AG04449 (cell line): ENCODE measurements around the gene NFATC3.

ENCODE experiments used
- CTCF ChIA-PET: fragments of 350-600 bp; formaldehyde crosslinking; extraction: SDS; loops from one replicate; lab custom pipeline; 2021; ENCODE audit warnings: antibody characterized with exemption; lab: Yijun Ruan, JAX
- POLR2A ChIA-PET: fragments of 400-600, 350-600 bp; formaldehyde crosslinking; extraction: SDS; loops from one replicate; lab custom pipeline; 2020; ENCODE audit warnings: antibody characterized with exemption, inconsistent platforms; lab: Yijun Ruan, JAX
- DNase-seq: peaks from one replicate; pipeline ENCODE4 v3.0.0-alpha.2; 2010; ENCODE audit warnings: low read depth, low spot score
- H3K4me3 ChIP-seq: 2 replicates; pipeline ENCODE4 v1.5.1; 2011; ENCODE audit warnings: low read depth, mild to moderate bottlenecking, control low read depth, low read length
- CTCF ChIP-seq: IDR thresholded peaks from one replicate; pipeline ENCODE4 v1.5.1; 2011; ENCODE audit warnings: mild to moderate bottlenecking, moderate library complexity, low read length, control low read depth, inconsistent platforms; ENCODE audit not compliant: insufficient read depth; ENCODE audit errors: missing control alignments

NFATC3 gene

GRCh38 chr16:68238029-68238345 is 152.8 kb downstream of the NFATC3 start:
- DNase-seq, result no peak
- peak overlapping the region; percentile 60 for H3K4me3 ChIP-seq
- TF ChIP-seq CTCF, result no peak
- POLR2A ChIA-PET, result interaction anchor here (0.6 to 1.9 kb wide), 6 partner anchors 20 to 1076 kb away, joined by 3 to 13 read pairs (median 3); partner anchors contain the start of gene SLC7A6
- CTCF ChIA-PET, result interaction anchor here (1.2 to 3.7 kb wide), 7 partner anchors 8 to 237 kb away, joined by 3 to 35 read pairs (median 7); partner anchors contain the start of gene SLC7A6

- no peak for DNase-seq
- POLR2A ChIA-PET, result no interaction called here
- H3K4me3 ChIP-seq, result no peak overlapping the region
- CTCF ChIA-PET, result interaction anchor here (1.0 to 7.2 kb wide), 4 partner anchors 13 to 86 kb away, joined by 3 to 67 read pairs (median 4); no protein-coding TSS in a partner anchor
- no peak for TF ChIP-seq CTCF
Observed at GRCh38 chr16:68242085-68242484, 156.9 kb downstream of the NFATC3 start.

GRCh38 chr16:68242926-68243858 is 158.0 kb downstream of the NFATC3 start:
- no peak overlapping the region for H3K4me3 ChIP-seq
- CTCF ChIA-PET, result interaction anchor here (0.8 to 7.2 kb wide), 3 partner anchors 19 to 85 kb away, joined by 4 to 67 read pairs (median 62); partner anchors contain the start of gene SLC7A6
- no peak for TF ChIP-seq CTCF
- POLR2A ChIA-PET, result interaction anchor here (0.7 to 3.3 kb wide), 3 partner anchors 15 to 220 kb away, joined by 3 to 17 read pairs (median 4); partner anchors contain the start of gene SLC7A6
- DNase-seq, result no peak

DNA sequence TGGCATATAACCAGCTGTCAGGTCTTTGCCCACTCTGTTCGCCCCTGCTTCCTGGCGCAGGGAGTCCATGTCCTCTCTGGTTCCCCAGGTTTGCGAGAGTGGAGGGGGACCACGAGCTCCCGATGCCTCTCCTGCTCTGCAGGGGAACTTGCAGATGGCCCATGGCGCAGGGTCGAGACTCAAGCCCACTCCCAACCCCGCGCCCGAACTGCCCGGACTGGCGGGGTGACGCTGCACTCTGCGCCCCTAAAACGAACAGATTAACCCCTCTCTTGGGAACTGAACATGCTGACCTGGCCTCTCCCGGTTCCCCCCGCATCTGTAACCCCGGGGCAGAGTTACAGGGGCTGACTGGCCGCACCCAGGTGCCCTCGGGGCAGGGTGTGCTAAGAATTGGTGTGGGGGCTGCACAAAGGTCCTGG is 159.3 kb downstream of the NFATC3 start:
- TF ChIP-seq CTCF, result no peak
- ChIA-PET POLR2A (interaction anchor here (0.6 to 3.3 kb wide), 3 partner anchors 20 to 299 kb away, joined by 3 to 17 read pairs (median 3); partner anchors contain the start of gene SLC7A6), CTCF (interaction anchor here (0.9 to 7.2 kb wide), 5 partner anchors 13 to 151 kb away, joined by 3 to 67 read pairs (median 12); partner anchors contain the start of gene SLC7A6)
- peak overlapping the region; percentile 99 for H3K4me3 ChIP-seq
- no peak for DNase-seq

DNA sequence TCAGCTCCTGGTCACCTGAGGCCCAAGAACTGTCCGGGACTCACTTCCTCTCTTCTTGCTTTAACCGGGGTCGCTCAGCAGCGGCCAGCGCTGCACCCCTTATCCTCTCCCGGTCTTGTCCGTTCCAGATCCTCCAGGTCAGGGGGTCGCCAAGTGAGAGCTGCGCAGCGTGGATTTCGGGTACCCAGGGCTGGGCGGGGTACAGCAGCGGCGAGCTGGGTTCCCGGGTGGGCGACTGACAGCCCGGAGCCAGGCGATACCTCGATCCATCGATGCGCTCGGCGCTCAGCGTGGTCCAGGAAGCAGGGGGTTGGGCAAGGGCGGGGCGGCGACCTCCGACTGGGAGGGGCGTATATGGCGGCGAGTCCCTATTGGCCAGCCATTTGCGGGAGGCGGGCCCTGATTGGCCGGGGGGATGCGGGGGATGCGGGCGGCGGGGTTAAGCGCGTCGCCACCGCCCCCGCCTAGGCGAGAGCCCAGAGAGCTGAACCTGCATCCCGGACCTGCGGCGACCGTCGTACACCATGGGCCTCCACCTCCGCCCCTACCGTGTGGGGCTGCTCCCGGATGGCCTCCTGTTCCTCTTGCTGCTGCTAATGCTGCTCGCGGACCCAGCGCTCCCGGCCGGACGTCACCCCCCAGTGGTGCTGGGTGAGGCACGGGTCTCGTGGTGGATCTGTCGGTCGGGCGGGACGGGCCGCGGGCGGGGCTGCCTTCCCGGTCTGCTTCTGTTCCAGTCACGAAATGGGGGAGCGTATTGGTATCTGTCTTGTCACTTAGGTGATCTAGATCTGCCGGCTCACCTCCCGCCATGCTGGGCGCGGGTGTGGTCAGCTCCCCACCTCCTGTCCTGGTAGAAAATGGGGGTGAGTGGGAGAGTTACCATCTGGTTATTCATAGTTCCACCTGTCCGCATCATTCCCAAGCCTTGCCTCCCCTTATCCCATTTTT is 160.0 kb downstream of the NFATC3 start, which contains the start of gene PLA2G15:
Gene PLA2G15 (plus strand): TSS at position 471 of the 951 bp plus-strand sequence. CDS start 54 bp downstream, at position 525.
- peak within 1 kb of the TSS; percentile 99 for H3K4me3 ChIP-seq
- CTCF ChIA-PET, result interaction anchor here (0.9 to 7.2 kb wide), 5 partner anchors 12 to 152 kb away, joined by 3 to 67 read pairs (median 12); partner anchors contain the start of gene SLC7A6
- peak; percentile 73 for DNase-seq
- POLR2A ChIA-PET, result interaction anchor here (0.6 to 3.3 kb wide), 4 partner anchors 20 to 300 kb away, joined by 3 to 17 read pairs (median 4); partner anchors contain the start of genes PRMT7, SLC7A6 and SLC7A6OS
- TF ChIP-seq CTCF, result no peak
